GM12878 (cell line): Measurements from ENCODE around the gene COL4A1. TPM values are rescaled to one million over a fixed set of nuclear protein-coding genes. Genes with fewer than 3 reads are reported as not detected.

Experiments used
- ATAC-seq: fragments of 200-7000 bp; cut with Tn5 transposase; 3 replicates; pipeline ENCODE4 v1.9.1; 2020; ENCODE audit warnings: mild to moderate bottlenecking, moderate library complexity
- BruUV-seq: library from RNA; stranded (reverse); fragments of 400-500 nt; replicated peaks from 2 replicates; lab custom pipeline; 2021; lab: Mats Ljungman, UMichigan
- CTCF ChIA-PET: fragments of 300-600 bp; sonication (Branson Sonifier 250); formaldehyde crosslinking; extraction: SDS; loops from one replicate; lab custom pipeline; 2021; ENCODE audit warnings: inconsistent platforms; lab: Yijun Ruan, JAX
- POLR2A ChIA-PET: fragments of 350-600 bp; formaldehyde crosslinking; extraction: SDS; loops from one replicate; lab custom pipeline; 2021; ENCODE audit warnings: inconsistent platforms; lab: Charles Lee
- RAD21 ChIA-PET: fragments of 300-600 bp; sonication (Branson Sonifier 250); formaldehyde crosslinking; loops from one replicate; lab custom pipeline; 2023; ENCODE audit warnings: antibody characterized with exemption; ENCODE audit not compliant: unreplicated experiment; lab: Charles Lee
- SMC1A ChIA-PET: fragments of 300-600 bp; sonication (Branson Sonifier 250); formaldehyde crosslinking; loops from one replicate; lab custom pipeline; 2023; ENCODE audit not compliant: unreplicated experiment, uncharacterized antibody; lab: Charles Lee
- DNase-seq: peaks from one replicate; pipeline ENCODE4 v3.0.0-alpha.2; 2011; ENCODE audit warnings: low read depth, low spot score
- FAIRE-seq: peaks from 3 replicates; lab custom pipeline; 2011; peaks lifted over from hg19 to GRCh38; lab: Jason Lieb, UNC
- H2AFZ ChIP-seq: 2 replicates; pipeline ENCODE4 v1.6.0; 2011; ENCODE audit warnings: low read depth, low read length, control low read depth; ENCODE audit not compliant: control insufficient read depth
- H3K27ac ChIP-seq: 2 replicates; pipeline ENCODE4 v1.5.1; 2011; ENCODE audit warnings: control low read depth; ENCODE audit not compliant: control insufficient read depth, insufficient read depth
- H3K27me3 ChIP-seq, 2 experiments: replicated peaks in 1 of 2; 2 replicates each; pipeline versions ENCODE4 v1.6.0 to v1.6.1; 2011; ENCODE audit warnings: low read length in 1 of 2; ENCODE audit not compliant: control insufficient read depth in 2 of 2, insufficient read depth in 2 of 2
- H3K36me3 ChIP-seq, 2 experiments: 2 replicates each; pipeline ENCODE4 v1.5.1; 2011; ENCODE audit warnings: low read length in 1 of 2; ENCODE audit not compliant: control insufficient read depth in 2 of 2, insufficient read depth in 2 of 2
- H3K4me1 ChIP-seq: 2 replicates; pipeline ENCODE4 v1.6.1; 2011; ENCODE audit warnings: mild to moderate bottlenecking, low read length, moderate library complexity, mixed read lengths; ENCODE audit not compliant: control insufficient read depth, insufficient read depth
- H3K4me2 ChIP-seq: 2 replicates; pipeline ENCODE4 v1.6.0; 2011; ENCODE audit warnings: control low read depth; ENCODE audit not compliant: control insufficient read depth, insufficient read depth
- H3K4me3 ChIP-seq: fragments of 200-600 bp; sonication (generic); 2 replicates; pipeline ENCODE4 v1.5.1; 2016
- H3K79me2 ChIP-seq: 2 replicates; pipeline ENCODE4 v1.6.0; 2011; ENCODE audit warnings: low read length; ENCODE audit not compliant: control insufficient read depth, insufficient read depth
- H3K9ac ChIP-seq: 2 replicates; pipeline ENCODE4 v1.8.0; 2011; ENCODE audit warnings: low read length, control low read depth, mixed read lengths; ENCODE audit not compliant: control insufficient read depth, insufficient read depth
- H3K9me3 ChIP-seq: replicated peaks from 3 replicates; pipeline ENCODE4 v1.5.1; 2011; ENCODE audit warnings: mild to moderate bottlenecking, low read length; ENCODE audit not compliant: control insufficient read depth, insufficient read depth
- H4K20me1 ChIP-seq: 2 replicates; pipeline ENCODE4 v1.6.0; 2011; ENCODE audit not compliant: control insufficient read depth, insufficient read depth
- CBX3 ChIP-seq: fragments of 200-600 bp; sonication (generic); IDR thresholded peaks from 2 replicates; pipeline ENCODE4 v1.6.1; 2016; ENCODE audit warnings: low read depth, borderline replicate concordance
- HCFC1 ChIP-seq: fragments of 150-350 bp; IDR thresholded peaks from 2 replicates; pipeline ENCODE4 v1.6.1; 2014; ENCODE audit warnings: low read length
- HDAC2 ChIP-seq: fragments of 200-600 bp; sonication (generic); IDR thresholded peaks from 2 replicates; pipeline ENCODE4 v1.6.1; 2017
- IKZF2 ChIP-seq, 2 experiments: fragments of 450-650 bp; IDR thresholded peaks; 2 replicates each; pipeline ENCODE4 v1.6.1; 2017; ENCODE audit warnings: mild to moderate bottlenecking in 2 of 2, moderate library complexity in 2 of 2
- JUNB ChIP-seq: IDR thresholded peaks from 2 replicates; pipeline ENCODE4 v1.6.1; 2016; ENCODE audit warnings: antibody characterized with exemption, mild to moderate bottlenecking
- KDM1A ChIP-seq: fragments of 200-600 bp; sonication (generic); IDR thresholded peaks from 2 replicates; pipeline ENCODE4 v1.6.1; 2016; ENCODE audit warnings: borderline replicate concordance
- LARP7 ChIP-seq: fragments of 450-650 bp; IDR thresholded peaks from 2 replicates; pipeline ENCODE4 v1.6.1; 2017; ENCODE audit warnings: mild to moderate bottlenecking
- PAX5 ChIP-seq: IDR thresholded peaks from 2 replicates; pipeline ENCODE4 v1.6.1; 2011; ENCODE audit warnings: low read depth, low read length, borderline replicate concordance
- PML ChIP-seq: IDR thresholded peaks from 2 replicates; pipeline ENCODE4 v1.6.1; 2012; ENCODE audit warnings: low read length, inconsistent platforms
- RUNX3 ChIP-seq: IDR thresholded peaks from 2 replicates; pipeline ENCODE4 v1.6.1; 2012; ENCODE audit warnings: low read length, inconsistent platforms
- SMAD1 ChIP-seq: fragments of 450-650 bp; IDR thresholded peaks from 2 replicates; pipeline ENCODE4 v1.6.1; 2018; ENCODE audit warnings: mild to moderate bottlenecking, low read depth; ENCODE audit not compliant: partially characterized antibody
- SRF ChIP-seq, 2 experiments: IDR thresholded peaks; 2 replicates each; pipeline ENCODE4 v1.6.1; 2011; ENCODE audit warnings: low read depth in 2 of 2, low read length in 2 of 2, mild to moderate bottlenecking in 1 of 2, moderate library complexity in 1 of 2
- TCF12 ChIP-seq: IDR thresholded peaks from 2 replicates; pipeline ENCODE4 v1.6.1; 2011; ENCODE audit warnings: low read depth, mild to moderate bottlenecking, low read length
- ZNF622 ChIP-seq: fragments of 450-650 bp; IDR thresholded peaks from 2 replicates; pipeline ENCODE4 v1.6.1; 2017; ENCODE audit warnings: mild to moderate bottlenecking, inconsistent platforms
- WGBS: methylation state at CpG from one replicate; pipeline ENCODE4 v1.1.6; 2016; ENCODE audit warnings: low lambda C conversion rate; ENCODE audit not compliant: insufficient replicate concordance, insufficient coverage; ENCODE audit errors: missing lambda C conversion rate; 5-methylcytosine and 5-hydroxymethylcytosine counted together
- in situ Hi-C: fragments of 300-500 bp; cut with MboI; formaldehyde crosslinking; loops from 9 replicates; pipeline ENCODE4 v1.14.3; 2018; ENCODE audit warnings: mixed read lengths
- intact Hi-C: fragments of 100-400 bp; cut with micrococcal nuclease; formaldehyde crosslinking; loops from one replicate; pipeline ENCODE4 v1.14.2; 2022; ENCODE audit not compliant: unreplicated experiment
- polyA plus RNA-seq, 11 experiments: library from polyadenylated mRNA; depleted of rRNA in 4 of 11; unstranded in 6 of 11; stranded (reverse) in 5 of 11; fragments of >200 nt; fragmentation: Nextera tagmentation in 4 of 11; fragmentation: Illumina TruSeq in 1 of 11; extraction: Ambion mirVana in 4 of 11; extraction: Trizol in 1 of 11; gene quantifications; 1 replicate in 1 of 11; 2 replicates in 10 of 11; pipeline versions ENCODE4 v1.2.1 to v1.2.3, GENCODE V29; 2011 to 2016; ENCODE audit warnings: inconsistent platforms in 2 of 11, missing spikeins in 2 of 11, low read depth in 1 of 11
- total RNA-seq, 4 experiments: library from RNA; depleted of rRNA in 3 of 4; stranded (reverse); fragments of >200 nt in 3 of 4; fragmentation: Illumina TruSeq in 1 of 4; extraction: Trizol in 1 of 4; gene quantifications; 2 replicates each; pipeline versions ENCODE4 v1.2.1 to v1.2.3, GENCODE V29; 2013 to 2021
- TF ChIP-seq, protein P1 (sequence below): IDR thresholded peaks from 2 replicates; pipeline ENCODE4 v1.6.1; 2011; ENCODE audit warnings: low read depth, low read length, improper control_type of control experiment, borderline replicate concordance
- TF ChIP-seq, protein P2 (sequence below): fragments of 450-650 bp; IDR thresholded peaks from 2 replicates; pipeline ENCODE4 v1.6.1; 2017; ENCODE audit warnings: borderline replicate concordance
- TF ChIP-seq, protein P3 (sequence below): IDR thresholded peaks from 2 replicates; pipeline ENCODE4 v1.6.1; 2011; ENCODE audit warnings: borderline replicate concordance, low read depth, mild to moderate bottlenecking, moderate library complexity, mixed read lengths, low read length; ENCODE audit not compliant: insufficient read depth; ENCODE audit errors: extremely low read length
- TF ChIP-seq, protein P4 (sequence below): IDR thresholded peaks from 2 replicates; pipeline ENCODE4 v1.6.1; 2011; ENCODE audit warnings: borderline replicate concordance, low read depth, mild to moderate bottlenecking, moderate library complexity, low read length; ENCODE audit not compliant: insufficient read depth, poor library complexity, severe bottlenecking

The COL4A1 gene
- total and polyA plus RNA-seq, 10 of the 15 experiments (the other 5 are each of a cell fraction or from before 2014, with no cell fraction given): 0.07 to 0.31 (median 0.13) TPM; not detected in 6

DNA sequence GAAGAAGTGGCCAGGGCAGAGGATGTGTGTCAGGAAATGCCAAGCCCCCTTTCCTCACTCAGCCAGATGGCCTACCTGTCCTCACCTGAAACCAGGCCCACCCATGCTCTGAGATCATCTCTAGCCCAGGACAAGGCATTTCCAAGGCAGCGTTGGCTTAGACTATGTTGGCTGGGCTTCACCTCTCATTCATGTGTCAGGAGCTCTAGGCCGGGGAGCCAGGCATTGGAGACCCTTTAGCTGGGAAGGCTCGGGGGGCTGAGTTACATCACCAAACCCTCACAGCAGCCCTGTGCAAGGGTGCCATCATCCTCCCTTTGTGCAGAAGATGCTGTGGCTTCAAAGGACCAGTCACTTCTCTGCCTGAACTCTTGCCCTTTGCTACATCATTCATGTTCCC lies 40.1 kb upstream of the COL4A1 start:
- peaks cover 0 to 4% of the 10 kb centered on the region in 2 experiments; a peak in 1 of 4 replicates for H3K27me3 ChIP-seq
- POLR2A ChIA-PET: no interaction called here
- RAD21 ChIA-PET: no interaction called here
- no peaks in the 10 kb centered on the region for H3K36me3 ChIP-seq
- intact Hi-C loops: no loop called here
- FAIRE-seq (no peak), DNase-seq (no peak), ATAC-seq (no peak)
- H3K4me2 ChIP-seq: no peak overlapping the region
- CTCF ChIA-PET: interaction anchor here (2.0 kb wide), 1 partner anchor 16 kb away, joined by 5 read pairs; no protein-coding TSS in a partner anchor
- H3K79me2 ChIP-seq: no peaks in the 10 kb centered on the region
- SMC1A ChIA-PET: no interaction called here
- in situ Hi-C loops: no loop called here
- H3K9ac ChIP-seq: no peak overlapping the region
- WGBS: 47% methylated on average over 3 of the region's 3 CpGs
- BruUV-seq: no TSS peak
- no peak overlapping the region for H3K27ac ChIP-seq
- no peaks in the 10 kb centered on the region for H3K4me1 ChIP-seq
- no peak overlapping the region for H3K4me3 ChIP-seq
- H2AFZ ChIP-seq: no peak overlapping the region
- no peaks in the 10 kb centered on the region for H3K9me3 ChIP-seq
- no peaks in the 10 kb centered on the region for H4K20me1 ChIP-seq
- no peak for TF ChIP-seq SMAD1
- TF ChIP-seq KDM1A: no peak
- TF ChIP-seq PAX5: no peak
- TF ChIP-seq IKZF2 (IDR thresholded peaks at IDR 0.05): no peak
- no peak for TF ChIP-seq CBX3
- TF ChIP-seq, protein P1, sequence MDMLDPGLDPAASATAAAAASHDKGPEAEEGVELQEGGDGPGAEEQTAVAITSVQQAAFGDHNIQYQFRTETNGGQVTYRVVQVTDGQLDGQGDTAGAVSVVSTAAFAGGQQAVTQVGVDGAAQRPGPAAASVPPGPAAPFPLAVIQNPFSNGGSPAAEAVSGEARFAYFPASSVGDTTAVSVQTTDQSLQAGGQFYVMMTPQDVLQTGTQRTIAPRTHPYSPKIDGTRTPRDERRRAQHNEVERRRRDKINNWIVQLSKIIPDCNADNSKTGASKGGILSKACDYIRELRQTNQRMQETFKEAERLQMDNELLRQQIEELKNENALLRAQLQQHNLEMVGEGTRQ: no peak
- TF ChIP-seq, protein P2, sequence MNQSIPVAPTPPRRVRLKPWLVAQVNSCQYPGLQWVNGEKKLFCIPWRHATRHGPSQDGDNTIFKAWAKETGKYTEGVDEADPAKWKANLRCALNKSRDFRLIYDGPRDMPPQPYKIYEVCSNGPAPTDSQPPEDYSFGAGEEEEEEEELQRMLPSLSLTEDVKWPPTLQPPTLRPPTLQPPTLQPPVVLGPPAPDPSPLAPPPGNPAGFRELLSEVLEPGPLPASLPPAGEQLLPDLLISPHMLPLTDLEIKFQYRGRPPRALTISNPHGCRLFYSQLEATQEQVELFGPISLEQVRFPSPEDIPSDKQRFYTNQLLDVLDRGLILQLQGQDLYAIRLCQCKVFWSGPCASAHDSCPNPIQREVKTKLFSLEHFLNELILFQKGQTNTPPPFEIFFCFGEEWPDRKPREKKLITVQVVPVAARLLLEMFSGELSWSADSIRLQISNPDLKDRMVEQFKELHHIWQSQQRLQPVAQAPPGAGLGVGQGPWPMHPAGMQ: no peak
- no peak for TF ChIP-seq TCF12
- TF ChIP-seq SRF (IDR thresholded peaks at IDR 0.05; ENCODE audit: low read depth in 2 of 2, low read length in 2 of 2): no peak
- TF ChIP-seq JUNB: no peak
- TF ChIP-seq HCFC1: no peak
- TF ChIP-seq ZNF622: no peak
- TF ChIP-seq HDAC2: no peak
- TF ChIP-seq RUNX3: no peak
- TF ChIP-seq PML: no peak
- TF ChIP-seq, protein P3, sequence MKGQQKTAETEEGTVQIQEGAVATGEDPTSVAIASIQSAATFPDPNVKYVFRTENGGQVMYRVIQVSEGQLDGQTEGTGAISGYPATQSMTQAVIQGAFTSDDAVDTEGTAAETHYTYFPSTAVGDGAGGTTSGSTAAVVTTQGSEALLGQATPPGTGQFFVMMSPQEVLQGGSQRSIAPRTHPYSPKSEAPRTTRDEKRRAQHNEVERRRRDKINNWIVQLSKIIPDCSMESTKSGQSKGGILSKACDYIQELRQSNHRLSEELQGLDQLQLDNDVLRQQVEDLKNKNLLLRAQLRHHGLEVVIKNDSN: no peak
- TF ChIP-seq, protein P4, sequence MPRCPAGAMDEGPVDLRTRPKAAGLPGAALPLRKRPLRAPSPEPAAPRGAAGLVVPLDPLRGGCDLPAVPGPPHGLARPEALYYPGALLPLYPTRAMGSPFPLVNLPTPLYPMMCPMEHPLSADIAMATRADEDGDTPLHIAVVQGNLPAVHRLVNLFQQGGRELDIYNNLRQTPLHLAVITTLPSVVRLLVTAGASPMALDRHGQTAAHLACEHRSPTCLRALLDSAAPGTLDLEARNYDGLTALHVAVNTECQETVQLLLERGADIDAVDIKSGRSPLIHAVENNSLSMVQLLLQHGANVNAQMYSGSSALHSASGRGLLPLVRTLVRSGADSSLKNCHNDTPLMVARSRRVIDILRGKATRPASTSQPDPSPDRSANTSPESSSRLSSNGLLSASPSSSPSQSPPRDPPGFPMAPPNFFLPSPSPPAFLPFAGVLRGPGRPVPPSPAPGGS: no peak
- no peak for TF ChIP-seq LARP7
